Measurements from ENCODE around the gene TBC1D24. TPM values are rescaled to one million over a fixed set of nuclear protein-coding genes. Genes with fewer than 3 reads are reported as not detected.
A peak's percentile ranks its signal among the peaks of the same experiment; 100 is the strongest.

TBC1D24 gene
- total RNA-seq, 4 donors from 2014 or later, result 8.3 to 19.3 (median 11.6) TPM

DNA sequence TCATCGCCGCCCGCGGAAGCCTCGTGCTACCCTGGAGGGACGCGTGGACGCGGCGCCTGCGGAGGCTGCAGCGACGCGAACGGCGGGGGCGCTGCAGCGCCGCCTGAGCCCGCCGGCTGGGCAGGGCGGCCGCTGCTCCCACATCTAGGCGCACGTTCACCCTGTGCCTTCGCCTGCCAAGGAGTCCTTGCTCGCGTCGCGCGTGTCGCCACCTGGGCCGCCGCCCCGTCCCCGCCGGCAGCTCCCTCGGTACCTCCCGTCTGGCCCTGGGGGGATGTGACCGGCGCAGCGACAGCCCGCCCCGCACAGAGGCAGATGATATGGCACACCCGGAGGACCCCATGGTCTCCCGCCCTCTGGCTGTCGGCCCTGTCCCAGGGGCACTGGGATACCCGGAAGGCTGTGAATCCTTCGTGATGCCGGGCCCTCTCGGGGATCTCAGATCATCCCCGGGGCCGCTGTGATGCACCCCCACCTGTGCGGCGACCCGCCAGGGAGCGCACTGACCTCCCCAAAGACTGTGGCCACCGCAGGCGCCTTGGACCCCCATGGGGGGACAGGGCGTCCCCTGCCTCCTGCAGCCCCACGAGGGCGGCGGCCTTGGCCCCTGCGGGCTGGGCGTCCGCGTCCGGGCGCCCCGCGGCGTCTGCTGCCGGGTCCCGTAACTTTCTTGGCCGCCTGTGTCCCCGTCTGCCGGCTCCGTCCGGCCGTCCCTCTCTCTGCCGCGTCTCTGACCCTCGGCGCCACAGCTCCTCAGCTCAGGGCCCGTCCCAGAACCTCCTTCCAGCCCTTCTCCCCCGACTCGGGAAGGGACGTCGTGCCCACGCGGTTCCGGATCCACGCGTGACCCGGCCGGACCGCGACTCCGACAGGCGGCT is 689 bp upstream of the TBC1D24 start:
- H3K4me3 ChIP-seq, result peak overlapping the region; percentile 65 to 90 (median 70)
- peaks cover 15 to 42% (median 35%) of the 10 kb centered on the region in 4 donors for H3K4me1 ChIP-seq
- no peaks in the 10 kb centered on the region for H3K9me3 ChIP-seq
- no peaks in the 10 kb centered on the region for H3K36me3 ChIP-seq
- in situ Hi-C loops (cut with MboI; ENCODE audit: low pct_ligation_motif_present in 1 of 4, low pct_unique_long_range_greater_than_20kb in 1 of 4, low sequenced_read_pairs in 3 of 4), result no loop called here
- TF ChIP-seq, protein P1, sequence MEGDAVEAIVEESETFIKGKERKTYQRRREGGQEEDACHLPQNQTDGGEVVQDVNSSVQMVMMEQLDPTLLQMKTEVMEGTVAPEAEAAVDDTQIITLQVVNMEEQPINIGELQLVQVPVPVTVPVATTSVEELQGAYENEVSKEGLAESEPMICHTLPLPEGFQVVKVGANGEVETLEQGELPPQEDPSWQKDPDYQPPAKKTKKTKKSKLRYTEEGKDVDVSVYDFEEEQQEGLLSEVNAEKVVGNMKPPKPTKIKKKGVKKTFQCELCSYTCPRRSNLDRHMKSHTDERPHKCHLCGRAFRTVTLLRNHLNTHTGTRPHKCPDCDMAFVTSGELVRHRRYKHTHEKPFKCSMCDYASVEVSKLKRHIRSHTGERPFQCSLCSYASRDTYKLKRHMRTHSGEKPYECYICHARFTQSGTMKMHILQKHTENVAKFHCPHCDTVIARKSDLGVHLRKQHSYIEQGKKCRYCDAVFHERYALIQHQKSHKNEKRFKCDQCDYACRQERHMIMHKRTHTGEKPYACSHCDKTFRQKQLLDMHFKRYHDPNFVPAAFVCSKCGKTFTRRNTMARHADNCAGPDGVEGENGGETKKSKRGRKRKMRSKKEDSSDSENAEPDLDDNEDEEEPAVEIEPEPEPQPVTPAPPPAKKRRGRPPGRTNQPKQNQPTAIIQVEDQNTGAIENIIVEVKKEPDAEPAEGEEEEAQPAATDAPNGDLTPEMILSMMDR (IDR thresholded peaks at IDR 0.05), result peak in 3 of 5 experiments; percentile 13 to 44 (median 22)
- TF ChIP-seq EP300 (IDR thresholded peaks at IDR 0.05; ENCODE audit: low read depth) (no peak), POLR2A (IDR thresholded peaks at IDR 0.05) (no peak), POLR2AphosphoS5 (IDR thresholded peaks at IDR 0.05) (no peak)
- DNase-seq, result peak; percentile 62
- peak overlapping the region; percentile 85 to 88 (median 88) for H3K27ac ChIP-seq
- peaks cover 44% of the 10 kb centered on the region for H3K27me3 ChIP-seq
- WGBS, 2 donors (ENCODE audit: low coverage in 1 of 2), result 0% methylated on average over 62 of the region's 100 CpGs; no CpG with 5 or more reads in 1 of the 2 donors
- intact Hi-C loops (cut with DNase I; ENCODE audit: low total_unique reads), result no loop called here

DNA sequence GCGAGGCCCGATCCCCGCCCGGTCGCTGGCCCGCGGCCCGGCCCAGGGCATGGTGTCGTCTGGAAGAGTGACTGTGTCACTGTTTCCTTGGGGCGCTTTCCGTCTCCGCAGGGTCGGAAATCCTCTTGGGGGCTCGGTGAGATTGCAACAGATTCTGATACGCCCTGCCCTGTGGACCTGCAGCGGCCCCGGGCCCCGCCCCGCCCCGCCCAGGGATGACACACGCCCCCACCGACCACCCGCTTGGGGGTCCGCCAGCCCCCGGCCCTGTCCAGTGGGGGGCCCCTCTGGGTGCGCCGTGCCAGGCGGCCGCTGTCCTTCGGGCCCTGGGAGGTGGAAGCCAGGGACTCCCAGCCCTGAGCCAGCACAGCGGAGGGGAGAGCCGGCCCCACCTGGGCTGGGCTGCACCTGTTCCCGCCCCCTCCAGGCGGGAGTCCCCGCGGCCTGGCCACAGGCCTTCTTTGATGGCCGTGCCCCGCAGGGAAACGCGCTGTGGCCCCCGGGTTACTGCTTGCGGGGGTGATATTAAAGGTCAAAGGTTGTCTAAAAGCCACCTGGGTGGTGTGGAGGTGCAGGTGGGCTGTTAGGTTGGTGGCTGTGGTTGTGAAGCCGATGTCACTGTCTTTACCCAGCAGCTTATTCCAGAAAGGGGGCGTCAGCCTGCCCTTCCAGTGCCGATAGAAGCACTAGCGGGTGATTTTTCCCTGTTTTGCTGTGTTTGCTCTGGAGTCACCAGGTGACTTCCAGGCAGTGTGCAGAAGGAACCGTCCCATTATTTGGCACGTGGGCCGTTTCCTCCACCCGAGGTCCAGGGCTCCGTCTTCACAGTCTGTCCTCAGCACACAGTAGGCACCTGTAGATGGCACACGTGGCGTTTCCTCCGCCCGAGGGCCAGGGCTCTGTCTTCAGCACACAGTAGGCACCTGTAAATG is 752 bp downstream of the TBC1D24 start:
- peaks cover 15 to 42% (median 35%) of the 10 kb centered on the region in 4 donors for H3K4me1 ChIP-seq
- intact Hi-C loops (cut with DNase I; ENCODE audit: low total_unique reads), result no loop called here
- no peaks in the 10 kb centered on the region for H3K36me3 ChIP-seq
- in situ Hi-C loops (cut with MboI; ENCODE audit: low pct_ligation_motif_present in 1 of 4, low pct_unique_long_range_greater_than_20kb in 1 of 4, low sequenced_read_pairs in 3 of 4), result loop anchor here in 3 of 4 donors (25.0 kb wide), 3 partner anchors 138 to 313 kb away; partner anchors contain the start of genes ABCA3 (in 2 of the 3), CASKIN1 (in 1 of the 3) and TRAF7 (in 1 of the 3)
- no peaks in the 10 kb centered on the region for H3K9me3 ChIP-seq
- 14% methylated on average over 38 of the region's 55 CpGs; no CpG with 5 or more reads in 1 of the 2 donors for WGBS, 2 donors (ENCODE audit: low coverage in 1 of 2)
- H3K27ac ChIP-seq, result peak overlapping the region in 3 of 4 donors; percentile 85 to 88 (median 88)
- no peak for TF ChIP-seq EP300 (IDR thresholded peaks at IDR 0.05; ENCODE audit: low read depth)
- TF ChIP-seq POLR2A (IDR thresholded peaks at IDR 0.05), result no peak
- TF ChIP-seq, protein P1 (IDR thresholded peaks at IDR 0.05), result no peak
- no peak for TF ChIP-seq POLR2AphosphoS5 (IDR thresholded peaks at IDR 0.05)
- DNase-seq, result peak; percentile 44
- peak overlapping the region; percentile 65 to 90 (median 67) for H3K4me3 ChIP-seq
- peaks cover 30% of the 10 kb centered on the region for H3K27me3 ChIP-seq

DNA sequence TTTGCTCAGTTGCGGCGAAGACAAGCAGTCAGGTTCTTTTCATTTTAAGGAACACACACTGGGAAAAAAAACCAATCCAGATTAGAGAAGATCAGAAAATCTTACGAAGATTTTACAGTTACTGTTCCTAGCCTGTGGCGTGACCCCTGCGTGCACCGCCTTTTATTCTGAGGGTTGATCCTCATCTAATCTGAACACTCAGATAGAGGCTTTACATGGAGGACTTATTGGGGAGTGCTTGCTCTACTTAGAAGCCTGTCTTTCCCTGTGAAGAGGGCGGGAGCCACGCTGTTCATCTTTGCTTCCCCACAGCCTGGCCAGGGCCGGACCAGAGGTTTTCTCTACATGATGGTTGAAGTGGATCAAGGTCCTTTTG is 1.4 kb downstream of the TBC1D24 start:
- Histone ChIP-seq H3K27me3 (peaks cover 23% of the 10 kb centered on the region), H3K9me3 (no peaks in the 10 kb centered on the region), H3K36me3 (no peaks in the 10 kb centered on the region), H3K4me1 (peaks cover 11 to 42% (median 31%) of the 10 kb centered on the region in 4 donors), H3K4me3 (no peak overlapping the region), H3K27ac (no peak overlapping the region)
- in situ Hi-C loops (cut with MboI; ENCODE audit: low pct_ligation_motif_present in 1 of 4, low pct_unique_long_range_greater_than_20kb in 1 of 4, low sequenced_read_pairs in 3 of 4) (loop anchor here in 3 of 4 donors (25.0 kb wide), 3 partner anchors 139 to 314 kb away; partner anchors contain the start of genes ABCA3 (in 2 of the 3), CASKIN1 (in 1 of the 3) and TRAF7 (in 1 of the 3)), intact Hi-C loops (cut with DNase I; ENCODE audit: low total_unique reads) (no loop called here)
- WGBS, 2 donors (ENCODE audit: low coverage in 1 of 2), result 95% methylated on average over 9 of the region's 9 CpGs; no CpG with 5 or more reads in 1 of the 2 donors
- TF ChIP-seq POLR2A (IDR thresholded peaks at IDR 0.05), result no peak
- no peak for TF ChIP-seq POLR2AphosphoS5 (IDR thresholded peaks at IDR 0.05)
- no peak for TF ChIP-seq EP300 (IDR thresholded peaks at IDR 0.05; ENCODE audit: low read depth)
- TF ChIP-seq, protein P1 (IDR thresholded peaks at IDR 0.05), result no peak
- no peak for DNase-seq
